ENCODE data around the gene STEAP3.
"Not testable (repeated sequence)": the region's sequence is repeated elsewhere in the genome, so short reads cannot be mapped to it uniquely, and the experiment has no call there.

STEAP3 gene

GRCh38 chr2:119266091-119266589 is 42.5 kb downstream of the STEAP3 start:
- no peak overlapping the region for H3K4me3 ChIP-seq (ENCODE audit: control insufficient read depth, low read depth, low read length)
- no peak for DNase-seq (ENCODE audit: low read depth)
- no peak for TF ChIP-seq CTCF (conservative IDR thresholded peaks at IDR 0.05; ENCODE audit: control insufficient read depth, insufficient read depth, low read depth, low read length)

- H3K4me3 ChIP-seq (ENCODE audit: control insufficient read depth, low read depth, low read length): no peak overlapping the region
- TF ChIP-seq CTCF (conservative IDR thresholded peaks at IDR 0.05; ENCODE audit: control insufficient read depth, insufficient read depth, low read depth, low read length): no peak
- no peak for DNase-seq (ENCODE audit: low read depth)
Measured at GRCh38 chr2:119267604-119268003, 44.0 kb downstream of the STEAP3 start.

GRCh38 chr2:119276864-119277263 is 53.2 kb downstream of the STEAP3 start:
- DNase-seq (ENCODE audit: low read depth): no peak
- no peak overlapping the region for H3K4me3 ChIP-seq (ENCODE audit: control insufficient read depth, low read depth, low read length)
- TF ChIP-seq CTCF (conservative IDR thresholded peaks at IDR 0.05; ENCODE audit: control insufficient read depth, insufficient read depth, low read depth, low read length): no peak

- not testable (repeated sequence) for DNase-seq (ENCODE audit: low read depth); H3K4me3 ChIP-seq (ENCODE audit: control insufficient read depth, low read depth, low read length)
Measured at GRCh38 chr2:119278385-119278784, 54.8 kb downstream of the STEAP3 start.

- no peak for DNase-seq (ENCODE audit: low read depth)
- TF ChIP-seq CTCF (conservative IDR thresholded peaks at IDR 0.05; ENCODE audit: control insufficient read depth, insufficient read depth, low read depth, low read length): no peak
- no peak overlapping the region for H3K4me3 ChIP-seq (ENCODE audit: control insufficient read depth, low read depth, low read length)
Measured at GRCh38 chr2:119278946-119279345, 55.3 kb downstream of the STEAP3 start.

GRCh38 chr2:119279666-119280065 is 56.0 kb downstream of the STEAP3 start:
- no peak for TF ChIP-seq CTCF (conservative IDR thresholded peaks at IDR 0.05; ENCODE audit: control insufficient read depth, insufficient read depth, low read depth, low read length)
- DNase-seq (ENCODE audit: low read depth): no peak
- H3K4me3 ChIP-seq (ENCODE audit: control insufficient read depth, low read depth, low read length): no peak overlapping the region

- no peak overlapping the region for H3K4me3 ChIP-seq (ENCODE audit: control insufficient read depth, low read depth, low read length)
- TF ChIP-seq CTCF (conservative IDR thresholded peaks at IDR 0.05; ENCODE audit: control insufficient read depth, insufficient read depth, low read depth, low read length): no peak
- no peak for DNase-seq (ENCODE audit: low read depth)
Measured at GRCh38 chr2:119280680-119281079, 57.0 kb downstream of the STEAP3 start.
